GM21447 (cell line): Measurements from ENCODE around the gene TESPA1.
"Not testable (repeated sequence)": the region's sequence is repeated elsewhere in the genome, so short reads cannot be mapped to it uniquely, and the experiment has no call there.

Experiments
- ATAC-seq: cut with Tn5 transposase; IDR thresholded peaks from one replicate; pipeline ENCODE4 v1.9.1; 2021; ENCODE audit not compliant: unreplicated experiment

Gene TESPA1

GRCh38 chr12:54986773-54987172 lies 2.2 kb upstream of the TESPA1 start:
- not testable (repeated sequence) for ATAC-seq

- ATAC-seq = no peak
These were observed 943 bp downstream of the TESPA1 start for GRCh38 chr12:54983536-54984101.

- no peak for ATAC-seq
These were observed 2.8 kb downstream of the TESPA1 start for GRCh38 chr12:54981796-54982195.

GRCh38 chr12:54980341-54980740 lies 4.2 kb downstream of the TESPA1 start:
- ATAC-seq = no peak

GRCh38 chr12:54977857-54978256 lies 6.7 kb downstream of the TESPA1 start:
- no peak for ATAC-seq

- ATAC-seq = no peak
These were observed 7.4 kb downstream of the TESPA1 start for GRCh38 chr12:54977155-54977554.

- ATAC-seq = no peak
These were observed 8.7 kb downstream of the TESPA1 start for GRCh38 chr12:54975875-54976274.

GRCh38 chr12:54975272-54975671 lies 9.3 kb downstream of the TESPA1 start:
- no peak for ATAC-seq

GRCh38 chr12:54974279-54974678 lies 10.3 kb downstream of the TESPA1 start:
- no peak for ATAC-seq

GRCh38 chr12:54973556-54973955 lies 11.0 kb downstream of the TESPA1 start:
- ATAC-seq = no peak

GRCh38 chr12:54970741-54971140 lies 13.8 kb downstream of the TESPA1 start:
- no peak for ATAC-seq

GRCh38 chr12:54968181-54968730 lies 16.3 kb downstream of the TESPA1 start:
- ATAC-seq = no peak

- ATAC-seq = no peak
These were observed 17.1 kb downstream of the TESPA1 start for GRCh38 chr12:54967461-54967860.

GRCh38 chr12:54961190-54961589 lies 23.4 kb downstream of the TESPA1 start:
- no peak for ATAC-seq

- ATAC-seq = peak; percentile 75
These were observed 25.1 kb downstream of the TESPA1 start for GRCh38 chr12:54959291-54960018.

- no peak for ATAC-seq
These were observed 26.4 kb downstream of the TESPA1 start for GRCh38 chr12:54958048-54958658.

GRCh38 chr12:54956818-54957641 lies 27.5 kb downstream of the TESPA1 start:
- no peak for ATAC-seq

GRCh38 chr12:54956322-54956721 lies 28.2 kb downstream of the TESPA1 start:
- no peak for ATAC-seq

GRCh38 chr12:54954801-54955200 lies 29.8 kb downstream of the TESPA1 start:
- no peak for ATAC-seq

- no peak for ATAC-seq
These were observed 30.3 kb downstream of the TESPA1 start for GRCh38 chr12:54954228-54954627.

GRCh38 chr12:54950071-54950727 lies 34.4 kb downstream of the TESPA1 start:
- no peak for ATAC-seq
